Neuron (in vitro differentiated cells): Measurements from ENCODE around the gene RBM15.

Source experiments
- H2AFZ ChIP-seq: one replicate; pipeline ENCODE4 v1.6.1; 2013; ENCODE audit warnings: low read depth, mild to moderate bottlenecking, inconsistent platforms, low read length, moderate library complexity
- H3K27me3 ChIP-seq: one replicate; pipeline ENCODE4 v1.6.1; 2013; ENCODE audit warnings: low read length; ENCODE audit not compliant: insufficient read depth
- H3K36me3 ChIP-seq: one replicate; pipeline ENCODE4 v1.6.1; 2013; ENCODE audit warnings: low read length; ENCODE audit not compliant: insufficient read depth
- H3K4me1 ChIP-seq: one replicate; pipeline ENCODE4 v1.6.1; 2013; ENCODE audit warnings: low read length; ENCODE audit not compliant: insufficient read depth
- H3K4me3 ChIP-seq: 2 replicates; pipeline ENCODE4 v1.5.1; 2013; ENCODE audit warnings: mild to moderate bottlenecking, low read length, moderate library complexity
- H3K9me3 ChIP-seq: one replicate; pipeline ENCODE4 v1.6.1; 2013; ENCODE audit warnings: low read length

RBM15 gene

GRCh38 chr1:110347182-110347893 is 8.2 kb downstream of the RBM15 start:
- H3K4me3 ChIP-seq = no peak overlapping the region

DNA sequence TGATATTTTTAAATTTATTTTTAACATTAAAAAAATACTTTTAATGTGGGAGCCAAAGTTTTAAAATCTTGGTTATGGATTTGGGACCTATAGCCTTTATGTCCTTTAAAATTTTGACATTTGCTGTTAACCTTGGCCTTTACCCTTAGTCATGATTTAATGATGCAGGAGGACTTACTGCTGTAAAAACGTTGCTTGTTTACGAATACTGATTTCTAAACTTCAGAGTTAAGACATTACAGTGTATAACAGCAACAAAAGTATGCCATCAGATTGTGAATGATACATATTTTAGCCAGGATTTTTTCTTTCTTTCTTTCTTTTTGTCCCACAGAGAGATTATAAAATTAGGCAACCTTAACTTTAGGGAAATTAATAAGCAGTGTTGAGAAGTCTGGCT is 8.9 kb downstream of the RBM15 start:
- peaks cover 59% of the 10 kb centered on the region for H3K4me1 ChIP-seq
- H3K4me3 ChIP-seq = no peak overlapping the region

More at GRCh38 chr1:110347182-110347893, 8.2 kb downstream of the RBM15 start:
- Histone ChIP-seq H2AFZ (no peak overlapping the region), H3K4me1 (peaks cover 66% of the 10 kb centered on the region), H3K9me3 (no peaks in the 10 kb centered on the region), H3K27me3 (no peaks in the 10 kb centered on the region), H3K36me3 (peaks cover 72% of the 10 kb centered on the region)

GRCh38 chr1:110348771-110349170 is 9.6 kb downstream of the RBM15 start:
- H3K9me3 ChIP-seq = no peaks in the 10 kb centered on the region
- peaks cover 52% of the 10 kb centered on the region for H3K4me1 ChIP-seq
- no peaks in the 10 kb centered on the region for H3K27me3 ChIP-seq
- H3K4me3 ChIP-seq = no peak overlapping the region
- peaks cover 65% of the 10 kb centered on the region for H3K36me3 ChIP-seq
- no peak overlapping the region for H2AFZ ChIP-seq

More for the DNA sequence above, 8.9 kb downstream of the RBM15 start:
- no peaks in the 10 kb centered on the region for H3K27me3 ChIP-seq
- peaks cover 66% of the 10 kb centered on the region for H3K36me3 ChIP-seq
- H3K9me3 ChIP-seq = no peaks in the 10 kb centered on the region
- no peak overlapping the region for H2AFZ ChIP-seq

DNA sequence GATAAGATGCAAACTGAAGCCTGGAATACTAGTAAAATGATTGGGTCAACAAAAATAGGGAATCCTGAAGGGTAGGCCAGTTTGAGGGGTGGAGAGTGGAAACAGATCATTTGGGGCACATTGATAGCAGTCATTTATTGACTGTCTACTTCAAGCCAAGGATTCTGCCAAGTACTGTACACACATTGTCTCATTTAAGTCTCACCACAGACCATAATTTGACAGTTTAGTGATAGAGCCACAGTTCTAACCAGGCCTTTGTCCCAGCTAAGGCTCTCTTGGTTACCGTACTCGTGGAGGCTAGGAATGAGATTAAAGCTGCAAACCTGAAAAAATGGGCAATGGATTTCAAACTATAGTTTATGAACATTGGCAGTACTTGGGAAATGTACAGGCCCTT is 11.2 kb downstream of the RBM15 start:
- peaks cover 46% of the 10 kb centered on the region for H3K4me1 ChIP-seq

GRCh38 chr1:110355321-110355720 is 16.1 kb downstream of the RBM15 start:
- Histone ChIP-seq H3K9me3 (no peaks in the 10 kb centered on the region), H3K4me3 (no peak overlapping the region), H3K27me3 (no peaks in the 10 kb centered on the region), H3K4me1 (peaks cover 21% of the 10 kb centered on the region), H3K36me3 (peaks cover 43% of the 10 kb centered on the region), H2AFZ (no peak overlapping the region)

More for the DNA sequence above, 11.2 kb downstream of the RBM15 start:
- no peaks in the 10 kb centered on the region for H3K27me3 ChIP-seq
- no peaks in the 10 kb centered on the region for H3K9me3 ChIP-seq
- H3K36me3 ChIP-seq = peaks cover 56% of the 10 kb centered on the region
- no peak overlapping the region for H2AFZ ChIP-seq
- no peak overlapping the region for H3K4me3 ChIP-seq

DNA sequence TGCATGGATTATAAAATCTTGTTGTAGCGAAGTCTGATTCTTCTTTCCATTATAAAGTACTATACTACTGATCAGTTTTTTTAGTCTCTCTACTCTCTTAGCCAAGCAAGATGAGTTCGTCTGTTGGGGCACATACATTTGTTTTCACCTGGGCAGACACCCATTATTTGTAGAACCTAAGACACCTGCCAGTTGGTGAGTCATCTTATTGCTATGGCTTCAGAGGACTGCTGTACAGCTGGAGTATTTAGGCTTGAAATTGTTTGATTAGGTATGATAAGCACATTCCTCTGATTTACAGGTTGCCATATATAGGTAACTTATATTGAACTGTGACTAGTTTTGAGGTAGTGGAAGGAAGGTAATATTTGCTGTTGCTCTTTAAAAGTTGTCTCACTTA is 17.2 kb downstream of the RBM15 start:
- H3K4me3 ChIP-seq = no peak overlapping the region
- peaks cover 11% of the 10 kb centered on the region for H3K4me1 ChIP-seq
- H3K27me3 ChIP-seq = no peaks in the 10 kb centered on the region
- H2AFZ ChIP-seq = no peak overlapping the region
- H3K9me3 ChIP-seq = no peaks in the 10 kb centered on the region
- peaks cover 39% of the 10 kb centered on the region for H3K36me3 ChIP-seq

DNA sequence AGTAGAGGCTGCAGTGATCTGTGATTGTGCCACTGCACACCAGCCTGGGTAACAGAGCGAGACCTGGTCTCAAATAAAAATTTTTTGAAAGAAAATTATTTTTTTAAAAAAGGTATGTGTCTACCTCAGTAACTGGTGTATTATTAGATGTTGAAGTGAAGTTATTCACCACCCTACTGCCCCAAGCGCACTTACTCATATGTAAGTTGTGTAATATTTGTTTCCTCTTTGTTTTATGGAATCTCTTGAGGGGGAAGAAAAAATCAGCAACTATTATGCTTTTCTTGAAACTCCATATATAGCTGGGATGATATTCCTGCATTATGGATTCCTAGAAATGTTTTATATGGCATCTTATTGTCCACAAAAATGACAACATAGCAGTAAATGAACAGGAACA is 21.3 kb downstream of the RBM15 start:
- Histone ChIP-seq H2AFZ (no peak overlapping the region), H3K27me3 (no peaks in the 10 kb centered on the region), H3K9me3 (no peaks in the 10 kb centered on the region), H3K36me3 (peaks cover 45% of the 10 kb centered on the region), H3K4me1 (peaks cover 9% of the 10 kb centered on the region), H3K4me3 (no peak overlapping the region)

DNA sequence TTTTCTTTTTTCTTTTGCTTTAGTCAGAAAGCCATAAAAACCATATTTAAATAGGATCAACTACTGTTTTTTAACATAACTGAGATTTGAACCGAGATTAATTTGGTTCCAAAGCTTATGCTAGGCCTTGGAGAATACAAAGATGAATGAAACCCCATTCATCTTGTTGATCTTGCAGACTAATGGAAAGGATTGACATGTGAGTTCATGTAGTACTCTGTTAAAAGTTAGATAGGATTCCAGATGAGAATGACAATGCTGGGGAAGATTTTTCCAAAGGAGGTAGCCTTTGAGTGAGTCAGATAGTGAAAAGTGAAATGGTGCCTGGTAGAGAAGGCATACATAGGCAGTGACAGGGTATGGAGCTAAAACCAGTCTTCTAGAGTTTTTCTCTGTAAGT is 22.7 kb downstream of the RBM15 start:
- Histone ChIP-seq H2AFZ (no peak overlapping the region), H3K4me1 (no peaks in the 10 kb centered on the region), H3K9me3 (no peaks in the 10 kb centered on the region), H3K36me3 (peaks cover 40% of the 10 kb centered on the region), H3K27me3 (no peaks in the 10 kb centered on the region), H3K4me3 (no peak overlapping the region)

- Histone ChIP-seq H3K4me3 (no peak overlapping the region), H3K9me3 (no peaks in the 10 kb centered on the region), H3K4me1 (no peaks in the 10 kb centered on the region), H3K36me3 (peaks cover 38% of the 10 kb centered on the region), H2AFZ (no peak overlapping the region), H3K27me3 (no peaks in the 10 kb centered on the region)
These were observed 25.0 kb downstream of the RBM15 start for GRCh38 chr1:110364221-110364620.

DNA sequence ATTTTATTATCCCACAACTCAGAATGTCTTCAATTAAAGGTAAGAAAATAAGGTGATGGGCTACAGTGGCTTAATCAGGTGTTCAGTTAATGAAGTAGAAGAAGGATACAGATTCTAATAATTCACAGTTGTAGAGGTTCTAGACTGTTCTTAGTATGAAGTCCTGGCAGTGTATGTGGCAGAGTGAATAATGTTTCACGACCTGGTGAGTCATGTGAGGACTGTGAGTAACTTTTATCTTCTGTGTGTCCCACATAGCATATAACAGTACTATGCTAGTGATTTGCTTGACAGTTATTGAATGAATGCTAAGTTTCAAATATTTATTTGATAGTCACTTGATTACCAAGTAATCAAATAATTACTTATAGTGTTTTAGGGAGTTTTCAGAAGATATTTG is 31.6 kb downstream of the RBM15 start:
- Histone ChIP-seq H3K36me3 (peaks cover 46% of the 10 kb centered on the region), H3K27me3 (no peaks in the 10 kb centered on the region), H3K9me3 (no peaks in the 10 kb centered on the region), H3K4me1 (no peaks in the 10 kb centered on the region), H2AFZ (no peak overlapping the region), H3K4me3 (no peak overlapping the region)

DNA sequence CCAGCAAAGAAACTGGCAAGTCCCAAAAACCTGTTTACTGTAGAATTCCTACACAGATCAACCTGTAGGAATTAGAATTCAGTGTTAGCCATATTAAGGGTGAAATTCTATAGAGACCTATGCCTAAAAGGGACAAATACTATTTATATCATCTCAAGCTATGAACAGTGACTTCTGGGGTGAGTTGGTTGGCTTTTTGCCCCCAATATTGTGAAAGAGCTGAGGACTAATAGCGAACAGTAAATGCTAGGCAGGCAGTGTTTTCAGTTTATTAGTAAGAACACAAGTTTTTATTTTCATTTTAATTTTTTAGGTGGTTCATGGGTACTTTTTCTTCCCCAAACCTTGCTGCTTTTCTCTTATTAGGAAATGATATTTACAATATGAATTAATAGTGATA is 36.3 kb downstream of the RBM15 start:
- Histone ChIP-seq H3K9me3 (no peaks in the 10 kb centered on the region), H3K4me1 (no peaks in the 10 kb centered on the region), H3K27me3 (no peaks in the 10 kb centered on the region), H3K36me3 (peaks cover 66% of the 10 kb centered on the region), H2AFZ (no peak overlapping the region), H3K4me3 (no peak overlapping the region)

- H3K4me3 ChIP-seq = no peak overlapping the region
- peaks cover 43% of the 10 kb centered on the region for H3K36me3 ChIP-seq
- H3K4me1 ChIP-seq = no peaks in the 10 kb centered on the region
- H3K27me3 ChIP-seq = no peaks in the 10 kb centered on the region
- H3K9me3 ChIP-seq = no peaks in the 10 kb centered on the region
- no peak overlapping the region for H2AFZ ChIP-seq
These were observed 41.6 kb downstream of the RBM15 start for GRCh38 chr1:110380672-110381283.

DNA sequence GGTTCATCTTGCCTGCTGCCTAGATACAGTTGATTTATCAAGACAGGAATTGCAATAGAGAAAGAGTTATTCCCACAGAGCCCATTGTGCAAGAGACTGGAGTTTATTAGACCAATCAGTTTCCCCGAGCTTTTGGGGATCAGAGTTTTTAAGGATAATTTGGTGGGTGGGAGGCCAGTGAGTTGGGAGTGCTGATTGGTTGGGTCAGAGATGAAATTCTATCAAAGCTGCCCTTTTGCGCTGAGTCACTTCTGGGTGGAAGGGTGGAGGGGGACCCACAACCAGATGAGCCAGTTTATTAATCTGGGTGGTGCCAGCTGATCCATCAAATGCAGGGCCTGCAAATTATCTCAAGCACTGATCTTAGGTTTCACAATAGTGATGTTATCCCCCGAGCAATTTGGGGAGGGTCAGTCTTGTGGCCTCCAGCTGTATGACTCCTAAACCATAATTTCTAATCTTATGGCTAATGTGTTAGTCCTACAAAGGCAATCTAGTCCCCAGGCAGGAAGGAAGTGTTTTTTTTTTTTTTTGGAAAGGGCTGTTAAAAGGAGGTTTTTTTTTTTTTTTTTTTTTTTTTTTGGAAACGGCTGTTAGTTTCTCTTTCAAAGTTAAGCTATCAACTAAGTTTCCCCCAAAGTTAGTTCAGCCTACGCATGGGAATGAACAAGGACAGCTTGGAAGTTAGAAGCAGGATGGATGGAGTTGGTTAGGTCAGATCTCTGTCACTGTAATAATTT is 44.2 kb downstream of the RBM15 start:
- Histone ChIP-seq H3K9me3 (no peaks in the 10 kb centered on the region), H3K4me1 (no peaks in the 10 kb centered on the region), H3K36me3 (peaks cover 23% of the 10 kb centered on the region), H3K27me3 (no peaks in the 10 kb centered on the region), H3K4me3 (no peak overlapping the region), H2AFZ (no peak overlapping the region)
